Activated naive CD8-positive, alpha-beta T cell (primary cell): Measurements from ENCODE around the gene FRMD8.

Experiments used
- H3K27ac Mint-ChIP-seq: one replicate; pipeline ENCODE4 v1.8.0; 2021; ENCODE audit warnings: mixed read lengths
- H3K27me3 Mint-ChIP-seq: one replicate; pipeline ENCODE4 v1.8.0; 2021; ENCODE audit warnings: mixed read lengths
- H3K36me3 Mint-ChIP-seq: one replicate; pipeline ENCODE4 v1.8.0; 2021; ENCODE audit warnings: mixed read lengths
- H3K4me1 Mint-ChIP-seq: one replicate; pipeline ENCODE4 v1.8.0; 2021; ENCODE audit warnings: low read depth, mixed read lengths
- H3K4me3 Mint-ChIP-seq: one replicate; pipeline ENCODE4 v1.8.0; 2021; ENCODE audit warnings: mild to moderate bottlenecking, mixed read lengths
- H3K9me3 Mint-ChIP-seq: one replicate; pipeline ENCODE4 v1.8.0; 2021; ENCODE audit warnings: low read depth, mixed read lengths

FRMD8 gene

DNA sequence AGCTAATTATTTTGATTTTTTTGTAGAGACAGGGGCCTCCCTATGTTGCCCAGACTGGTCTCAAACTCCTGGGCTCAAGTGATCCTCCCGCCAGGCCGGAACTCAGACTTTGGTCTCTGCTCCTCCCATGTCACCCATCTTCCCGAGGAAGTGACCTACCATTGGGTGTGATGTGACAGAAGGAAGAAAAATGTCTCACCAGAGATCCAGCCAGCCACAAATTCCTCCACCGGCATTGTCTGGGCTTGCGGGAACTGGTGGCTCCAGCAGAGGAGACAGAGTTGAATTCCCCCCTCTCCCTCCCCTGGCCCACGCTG lies 4.8 kb upstream of the FRMD8 start:
- Mint-ChIP-seq H3K36me3 (no peaks in the 10 kb centered on the region), H3K27ac (peak overlapping the region; percentile 98), H3K4me1 (peaks cover 46% of the 10 kb centered on the region), H3K27me3 (no peaks in the 10 kb centered on the region), H3K9me3 (no peaks in the 10 kb centered on the region), H3K4me3 (peak overlapping the region; percentile 91)

DNA sequence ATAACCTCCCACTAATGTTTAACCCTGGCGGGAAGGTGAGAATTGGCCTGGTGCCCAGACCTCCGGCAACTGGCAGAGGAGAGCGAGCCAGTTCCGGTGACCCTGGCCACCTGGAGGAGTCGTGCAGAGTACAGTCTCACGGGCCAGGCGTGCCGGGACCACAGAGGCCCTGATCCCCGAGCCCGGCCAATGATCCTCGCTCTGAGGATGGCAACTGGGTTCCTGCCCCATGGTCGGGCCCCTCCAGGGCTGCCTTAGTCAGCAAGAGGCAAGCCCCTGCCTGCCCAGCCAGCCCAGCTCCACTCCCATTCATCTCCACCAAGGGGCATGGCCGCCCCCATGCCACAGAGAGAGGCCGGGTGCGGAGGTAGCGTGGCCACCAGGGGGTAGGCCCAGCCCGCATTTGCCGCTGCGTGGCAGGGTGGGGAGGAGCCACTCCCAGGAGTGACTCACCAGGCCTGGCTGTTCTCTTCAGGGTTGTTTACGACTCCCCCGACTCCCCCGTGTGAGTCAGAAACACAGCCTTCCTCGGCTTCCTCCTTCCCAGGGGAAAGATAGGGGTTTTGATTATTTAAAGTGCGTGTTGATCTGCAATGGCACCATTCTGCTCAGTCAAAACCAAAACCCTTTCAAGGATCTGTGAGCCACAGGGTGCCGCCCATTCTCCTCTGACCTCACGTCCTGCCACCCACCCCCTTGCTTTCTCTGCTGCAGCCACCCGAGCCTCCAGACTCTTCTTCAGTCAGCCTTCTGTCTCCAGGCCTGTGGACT lies 4.2 kb upstream of the FRMD8 start, which contains the start of gene SLC25A45:
Gene SLC25A45 (minus strand): TSS at position 614 of the 771 bp plus-strand sequence. CDS start 695 bp downstream, outside the sequence.
- Mint-ChIP-seq H3K9me3 (no peaks in the 10 kb centered on the region), H3K27me3 (no peaks in the 10 kb centered on the region), H3K4me3 (peak within 1 kb of the TSS; percentile 91), H3K4me1 (peaks cover 46% of the 10 kb centered on the region), H3K27ac (peak within 1 kb of the TSS; percentile 98), H3K36me3 (no peaks in the 10 kb centered on the region)

DNA sequence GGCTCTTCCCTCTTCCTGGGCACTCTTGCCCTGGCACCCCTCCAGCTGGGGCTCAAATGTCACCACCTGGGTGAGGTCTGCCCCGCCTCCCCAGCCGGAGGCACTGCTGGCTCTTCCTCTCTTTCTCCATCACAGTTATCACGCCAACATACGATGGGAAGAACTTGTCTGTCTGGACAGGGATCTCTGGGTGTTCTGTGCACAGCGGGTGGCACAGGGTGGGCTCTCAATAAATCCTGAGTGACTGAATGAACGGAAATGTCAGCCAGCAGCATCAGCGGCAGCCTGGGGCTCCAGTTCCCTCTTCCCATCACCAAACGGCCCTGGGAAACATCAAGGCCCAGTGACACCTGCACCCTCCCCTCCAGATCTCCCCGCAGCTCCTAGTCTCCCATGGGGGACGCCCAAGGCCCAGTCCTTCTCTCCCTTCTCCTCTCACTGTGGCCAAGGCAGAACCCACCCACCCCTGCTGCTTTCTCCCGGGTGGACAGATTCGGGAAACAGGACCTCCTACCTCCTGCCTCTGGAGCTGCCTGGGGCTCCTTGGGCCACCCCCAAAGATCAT lies 3.6 kb upstream of the FRMD8 start:
- Mint-ChIP-seq H3K36me3 (no peaks in the 10 kb centered on the region), H3K4me3 (peak overlapping the region; percentile 91), H3K9me3 (no peaks in the 10 kb centered on the region), H3K27ac (peak overlapping the region; percentile 98), H3K27me3 (no peaks in the 10 kb centered on the region), H3K4me1 (peaks cover 45% of the 10 kb centered on the region)

DNA sequence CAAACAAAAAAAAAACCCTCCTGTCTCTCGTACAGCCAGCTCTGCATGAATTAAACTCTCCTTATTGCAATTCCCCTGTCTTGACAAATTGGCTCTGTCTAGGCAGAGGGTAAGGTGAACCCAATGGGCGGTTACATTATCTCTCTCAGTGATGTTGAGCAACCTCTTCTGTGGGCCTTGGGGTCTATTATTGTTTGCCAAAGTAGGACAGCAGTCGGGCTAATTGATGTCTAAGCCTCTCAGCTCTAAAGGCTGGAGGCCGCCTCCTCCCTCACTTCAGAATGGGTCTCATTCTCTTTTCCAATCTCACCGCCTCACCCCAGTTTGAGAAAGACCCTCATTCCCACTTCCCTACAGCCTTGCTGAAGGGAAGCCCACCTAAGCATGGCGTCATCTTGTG lies 2.7 kb upstream of the FRMD8 start:
- Mint-ChIP-seq H3K36me3 (peaks cover under 1% of the 10 kb centered on the region), H3K4me1 (peaks cover 54% of the 10 kb centered on the region), H3K27me3 (no peaks in the 10 kb centered on the region), H3K27ac (peak overlapping the region; percentile 98), H3K4me3 (peak overlapping the region; percentile 93), H3K9me3 (no peaks in the 10 kb centered on the region)

DNA sequence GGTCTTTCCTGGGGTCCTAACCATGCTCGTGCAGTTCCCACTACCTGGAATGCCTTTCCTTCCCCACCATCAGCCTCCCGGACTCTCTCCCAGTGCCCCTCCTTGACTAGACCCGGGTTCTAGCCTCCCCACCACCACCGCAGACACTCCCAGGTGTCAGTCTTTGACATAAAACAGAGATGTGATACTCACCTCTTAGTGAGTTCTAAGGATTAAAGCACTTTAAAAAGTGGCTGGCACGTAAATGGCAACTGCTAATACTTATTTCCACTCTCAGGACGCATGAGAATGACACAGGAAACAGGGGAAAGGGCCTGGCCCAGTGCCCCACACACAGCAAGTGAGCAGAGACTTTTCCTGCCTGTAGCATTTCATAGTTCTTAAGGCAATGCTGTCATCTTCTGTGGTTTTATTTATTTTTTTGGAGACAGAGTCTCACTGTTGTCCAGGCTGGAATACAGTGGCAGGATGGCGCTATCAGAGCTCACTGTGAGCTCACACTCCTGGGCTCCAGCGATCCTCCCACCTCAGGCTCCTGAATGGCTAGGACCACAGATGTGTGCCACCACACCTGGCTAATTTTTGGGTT lies 2.0 kb upstream of the FRMD8 start:
- H3K4me3 Mint-ChIP-seq = peak overlapping the region; percentile 93
- H3K4me1 Mint-ChIP-seq = peaks cover 57% of the 10 kb centered on the region

DNA sequence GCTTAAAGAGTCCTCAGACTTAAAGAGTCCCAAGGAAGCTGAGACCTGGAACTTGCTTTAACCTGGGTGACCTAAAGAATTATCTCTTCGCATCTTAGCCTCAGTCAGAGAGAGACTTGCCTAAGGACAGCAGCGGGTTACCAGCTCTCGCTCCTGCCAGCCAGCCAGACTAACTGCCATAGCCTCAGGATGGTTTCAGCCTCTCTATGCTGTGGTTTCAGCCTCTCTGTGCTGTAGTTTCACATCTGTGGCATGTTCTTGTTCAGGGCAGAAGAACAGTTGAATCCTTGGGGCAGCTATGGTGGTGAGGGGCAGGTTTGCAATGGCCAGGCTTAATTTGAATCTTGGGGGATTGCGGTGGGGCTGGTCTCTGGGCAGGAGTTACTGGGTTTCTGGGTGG lies 2.3 kb downstream of the FRMD8 start:
- no peaks in the 10 kb centered on the region for H3K9me3 Mint-ChIP-seq
- peaks cover 50% of the 10 kb centered on the region for H3K4me1 Mint-ChIP-seq
- H3K4me3 Mint-ChIP-seq = peak overlapping the region; percentile 93
- H3K27ac Mint-ChIP-seq = peak overlapping the region; percentile 83
- H3K36me3 Mint-ChIP-seq = peaks cover 2% of the 10 kb centered on the region
- no peaks in the 10 kb centered on the region for H3K27me3 Mint-ChIP-seq

More for the DNA sequence above, 2.0 kb upstream of the FRMD8 start:
- Mint-ChIP-seq H3K27ac (peak overlapping the region; percentile 98), H3K9me3 (no peaks in the 10 kb centered on the region), H3K27me3 (no peaks in the 10 kb centered on the region), H3K36me3 (peaks cover 2% of the 10 kb centered on the region)

DNA sequence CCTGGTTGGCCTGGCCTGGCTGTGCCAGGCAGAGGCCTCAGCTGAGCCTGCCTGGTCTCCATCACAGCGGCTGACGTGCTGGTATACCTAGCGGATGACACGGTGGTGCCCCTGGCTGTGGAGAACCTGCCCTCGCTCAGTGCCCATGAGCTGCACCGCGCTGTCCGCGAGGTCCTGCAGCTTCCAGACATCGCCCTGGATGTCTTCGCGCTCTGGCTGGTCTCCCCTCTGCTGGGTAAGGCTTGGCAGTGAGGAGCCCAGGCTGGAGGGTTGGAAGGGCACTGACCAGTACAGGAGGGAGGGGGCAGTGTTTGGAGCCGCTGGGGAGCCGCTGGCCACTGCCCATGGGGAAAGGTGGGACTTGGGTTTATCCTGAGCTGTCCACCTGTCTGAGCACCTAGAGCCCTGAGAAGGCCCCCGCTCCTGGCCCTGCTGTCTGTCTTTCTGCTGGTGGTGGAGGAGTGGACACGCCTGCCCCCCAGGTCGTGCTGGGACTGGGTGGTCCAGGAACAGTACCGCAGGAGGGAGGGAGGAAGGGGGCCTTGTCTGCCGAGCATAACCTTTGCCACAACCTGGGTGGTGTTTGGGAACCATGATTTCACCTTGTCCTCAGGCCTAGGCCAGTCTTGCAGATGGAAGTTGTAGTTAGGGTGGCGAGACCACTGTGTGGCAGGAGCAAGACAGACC lies 3.0 kb downstream of the FRMD8 start:
- Mint-ChIP-seq H3K4me1 (peaks cover 43% of the 10 kb centered on the region), H3K27ac (no peak overlapping the region), H3K9me3 (no peaks in the 10 kb centered on the region), H3K27me3 (no peaks in the 10 kb centered on the region), H3K4me3 (peak overlapping the region; percentile 93), H3K36me3 (peaks cover 2% of the 10 kb centered on the region)

DNA sequence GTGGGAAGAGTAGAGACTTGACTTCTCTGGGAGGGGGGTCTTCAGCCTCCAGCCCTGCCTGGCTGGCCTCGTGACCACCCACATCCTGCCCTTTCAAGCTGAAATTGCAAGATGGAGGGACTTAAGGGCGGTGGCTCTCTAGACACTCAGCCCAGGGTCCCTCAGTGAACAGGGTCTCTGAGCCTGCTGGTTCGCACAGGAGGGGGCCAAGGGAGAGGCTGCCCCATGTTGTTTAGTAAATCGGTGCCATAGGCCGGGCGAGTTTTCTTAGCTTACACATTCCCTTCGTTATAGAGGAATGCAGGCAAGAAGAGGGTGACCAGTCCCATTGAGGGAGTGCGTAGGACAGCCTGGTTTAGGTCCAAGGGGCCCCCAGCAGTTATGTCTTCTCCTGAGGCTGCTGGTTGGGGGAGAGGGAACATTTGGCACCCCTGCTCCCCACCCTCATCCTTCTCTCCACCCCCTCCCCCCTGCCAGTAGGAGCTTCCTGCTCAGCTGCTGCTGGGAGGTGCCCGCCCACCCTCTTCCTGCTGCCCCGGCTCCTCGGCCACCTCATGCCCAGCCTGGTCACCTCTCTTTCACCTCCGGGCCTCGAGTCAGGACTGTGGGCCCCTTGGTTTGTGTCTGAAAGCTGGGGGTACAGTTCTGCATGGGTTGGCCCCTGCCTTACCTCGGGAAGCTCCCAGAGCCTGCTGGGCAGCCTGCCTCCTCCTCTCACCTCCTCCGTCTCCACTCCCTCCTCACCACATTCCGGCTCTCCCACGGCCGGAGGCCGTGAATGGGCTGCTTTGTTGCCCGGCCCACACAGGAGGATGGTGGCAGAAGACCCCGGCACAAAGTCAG lies 3.9 kb downstream of the FRMD8 start:
- no peaks in the 10 kb centered on the region for H3K9me3 Mint-ChIP-seq
- peak overlapping the region; percentile 49 for H3K4me3 Mint-ChIP-seq
- peaks cover 34% of the 10 kb centered on the region for H3K4me1 Mint-ChIP-seq
- peaks cover 2% of the 10 kb centered on the region for H3K36me3 Mint-ChIP-seq
- H3K27me3 Mint-ChIP-seq = no peaks in the 10 kb centered on the region
- no peak overlapping the region for H3K27ac Mint-ChIP-seq

DNA sequence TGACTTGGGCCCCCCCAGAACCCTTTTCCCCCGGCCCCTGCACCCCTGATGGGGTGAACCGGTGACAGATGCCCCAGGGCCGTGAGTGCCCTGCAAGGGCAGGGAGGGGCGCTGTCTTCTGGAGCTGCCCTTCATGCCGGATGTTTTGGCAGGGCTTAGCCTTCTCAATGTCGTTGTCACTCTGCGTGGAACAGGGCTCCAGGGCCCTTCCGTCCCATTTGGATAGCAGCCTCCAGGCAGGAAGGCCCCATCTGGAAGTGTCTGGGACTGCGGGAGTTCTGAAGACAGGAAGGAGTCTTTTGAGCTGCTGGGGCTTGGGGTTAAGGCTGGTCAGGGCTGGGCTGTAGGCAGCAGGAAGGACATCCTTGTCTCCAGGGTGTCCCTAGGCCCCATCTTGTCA lies 4.6 kb downstream of the FRMD8 start:
- Mint-ChIP-seq H3K4me1 (peaks cover 29% of the 10 kb centered on the region), H3K9me3 (no peaks in the 10 kb centered on the region), H3K4me3 (no peak overlapping the region), H3K27ac (no peak overlapping the region), H3K27me3 (no peaks in the 10 kb centered on the region), H3K36me3 (peaks cover 2% of the 10 kb centered on the region)

DNA sequence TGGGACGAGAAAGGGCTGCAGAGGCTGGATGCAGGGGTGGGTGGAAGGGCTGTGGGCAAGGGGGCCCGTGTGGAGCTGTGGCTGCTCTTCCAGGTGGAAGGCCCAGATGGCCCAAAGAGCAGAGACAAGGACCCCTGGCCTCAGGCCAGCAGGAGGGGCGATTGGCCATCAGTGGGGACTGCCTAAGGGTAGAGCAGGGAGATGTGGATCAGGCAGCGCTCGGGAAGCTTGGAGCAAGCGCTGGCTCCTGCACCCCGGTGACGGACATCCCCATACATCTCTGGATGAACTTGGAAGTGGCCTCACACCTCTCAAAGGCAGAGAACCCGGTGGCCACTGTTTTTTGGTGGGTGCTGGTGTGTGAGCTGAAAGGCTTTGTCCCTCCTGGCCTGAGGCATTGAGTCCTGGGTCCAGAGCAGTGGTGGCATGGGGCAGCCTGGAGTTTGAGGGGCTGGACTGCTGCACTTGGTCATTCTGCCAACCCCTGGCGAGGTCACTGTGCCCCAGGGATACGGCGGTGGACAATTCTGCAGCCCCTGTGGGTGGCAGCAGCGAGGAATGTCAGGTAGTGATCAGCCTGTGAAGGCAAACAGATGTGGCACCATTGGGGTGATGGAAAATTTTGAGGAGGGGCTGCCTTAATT lies 5.9 kb downstream of the FRMD8 start:
- no peak overlapping the region for H3K4me3 Mint-ChIP-seq
- H3K4me1 Mint-ChIP-seq = peaks cover 25% of the 10 kb centered on the region
- H3K27ac Mint-ChIP-seq = no peak overlapping the region
- H3K36me3 Mint-ChIP-seq = peaks cover 2% of the 10 kb centered on the region
- no peaks in the 10 kb centered on the region for H3K27me3 Mint-ChIP-seq
- no peaks in the 10 kb centered on the region for H3K9me3 Mint-ChIP-seq

DNA sequence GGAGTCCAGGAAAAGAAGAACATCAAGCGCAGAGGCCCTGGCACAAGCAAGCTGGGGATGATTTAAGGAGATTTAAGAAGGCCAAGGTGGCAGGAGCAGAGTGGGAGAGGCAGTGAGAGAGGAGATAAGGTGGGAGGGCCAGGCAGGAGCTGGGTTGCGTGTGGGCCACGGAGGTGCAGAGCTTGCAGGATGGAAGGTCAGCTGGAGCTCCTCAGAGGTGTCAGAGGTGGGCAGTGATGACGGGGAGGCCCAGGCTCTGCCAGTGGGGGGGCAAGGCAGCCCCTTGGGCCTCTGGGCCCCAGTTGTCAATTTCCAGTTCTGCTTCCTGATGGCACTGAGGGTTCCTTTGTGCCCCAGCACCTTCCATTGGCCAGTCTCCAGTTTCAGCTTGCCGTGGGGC lies 6.5 kb downstream of the FRMD8 start:
- H3K27ac Mint-ChIP-seq = no peak overlapping the region
- H3K4me1 Mint-ChIP-seq = peaks cover 25% of the 10 kb centered on the region
- H3K36me3 Mint-ChIP-seq = peaks cover 2% of the 10 kb centered on the region
- H3K4me3 Mint-ChIP-seq = no peak overlapping the region
- H3K27me3 Mint-ChIP-seq = no peaks in the 10 kb centered on the region
- H3K9me3 Mint-ChIP-seq = no peaks in the 10 kb centered on the region

DNA sequence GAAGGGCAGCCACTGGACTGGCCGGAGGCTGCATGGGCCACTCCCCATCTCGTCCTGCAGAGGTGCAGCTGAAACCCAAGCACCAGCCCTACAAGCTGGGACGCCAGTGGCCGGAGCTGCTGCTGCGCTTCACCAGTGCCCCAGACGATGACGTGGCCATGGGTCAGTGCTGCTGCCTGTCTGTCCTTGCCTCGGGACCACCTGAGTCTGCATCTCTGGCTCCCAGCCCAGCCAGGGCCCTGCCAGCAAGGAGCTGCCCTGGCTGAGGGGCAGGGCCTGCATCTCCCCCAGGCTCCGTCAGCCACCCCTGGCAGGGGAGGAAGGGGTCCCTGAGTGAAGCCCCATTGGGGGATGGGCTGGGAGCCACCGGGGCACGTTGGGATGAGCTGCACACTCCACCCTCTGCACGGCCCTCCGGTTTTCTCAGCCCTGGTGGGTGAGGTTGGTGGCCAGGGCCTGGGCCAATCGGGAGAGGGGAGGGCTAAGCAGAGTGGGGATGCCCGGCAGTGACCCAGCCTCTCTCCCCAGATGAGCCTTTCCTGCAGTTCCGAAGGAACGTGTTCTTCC lies 7.2 kb downstream of the FRMD8 start:
- Mint-ChIP-seq H3K9me3 (no peaks in the 10 kb centered on the region), H3K36me3 (peaks cover 2% of the 10 kb centered on the region), H3K27ac (no peak overlapping the region), H3K4me1 (peaks cover 18% of the 10 kb centered on the region), H3K4me3 (no peak overlapping the region), H3K27me3 (no peaks in the 10 kb centered on the region)

DNA sequence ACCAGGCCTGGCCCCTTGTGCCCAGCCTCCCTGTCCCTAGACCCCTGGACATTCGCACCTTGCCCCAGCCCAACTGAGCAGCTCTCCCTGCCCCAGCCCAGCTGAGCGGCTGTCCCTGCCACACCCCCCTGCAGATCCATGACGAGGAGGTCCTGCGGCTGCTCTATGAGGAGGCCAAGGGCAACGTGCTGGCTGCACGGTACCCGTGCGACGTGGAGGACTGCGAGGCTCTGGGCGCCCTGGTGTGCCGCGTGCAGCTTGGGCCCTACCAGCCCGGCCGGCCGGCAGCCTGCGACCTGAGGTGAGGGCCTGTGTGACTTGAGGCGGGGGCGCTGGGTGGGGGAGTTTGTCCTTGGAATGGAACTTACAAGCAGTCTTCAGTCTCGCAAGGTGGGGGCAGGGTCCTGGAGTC lies 7.7 kb downstream of the FRMD8 start:
- Mint-ChIP-seq H3K4me3 (no peak overlapping the region), H3K4me1 (peaks cover 13% of the 10 kb centered on the region), H3K27me3 (no peaks in the 10 kb centered on the region), H3K27ac (no peak overlapping the region), H3K36me3 (no peaks in the 10 kb centered on the region), H3K9me3 (no peaks in the 10 kb centered on the region)
